OCI-M2 (cell line): Measurements from ENCODE around the gene ZPBP.

Experiments
- DNase-seq: peaks from one replicate; lab custom pipeline; 2025; ENCODE audit not compliant: unreplicated experiment; lab: John Stamatoyannopoulos, UW

The ZPBP gene, protein sequence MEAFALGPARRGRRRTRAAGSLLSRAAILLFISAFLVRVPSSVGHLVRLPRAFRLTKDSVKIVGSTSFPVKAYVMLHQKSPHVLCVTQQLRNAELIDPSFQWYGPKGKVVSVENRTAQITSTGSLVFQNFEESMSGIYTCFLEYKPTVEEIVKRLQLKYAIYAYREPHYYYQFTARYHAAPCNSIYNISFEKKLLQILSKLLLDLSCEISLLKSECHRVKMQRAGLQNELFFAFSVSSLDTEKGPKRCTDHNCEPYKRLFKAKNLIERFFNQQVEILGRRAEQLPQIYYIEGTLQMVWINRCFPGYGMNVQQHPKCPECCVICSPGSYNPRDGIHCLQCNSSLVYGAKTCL

DNA sequence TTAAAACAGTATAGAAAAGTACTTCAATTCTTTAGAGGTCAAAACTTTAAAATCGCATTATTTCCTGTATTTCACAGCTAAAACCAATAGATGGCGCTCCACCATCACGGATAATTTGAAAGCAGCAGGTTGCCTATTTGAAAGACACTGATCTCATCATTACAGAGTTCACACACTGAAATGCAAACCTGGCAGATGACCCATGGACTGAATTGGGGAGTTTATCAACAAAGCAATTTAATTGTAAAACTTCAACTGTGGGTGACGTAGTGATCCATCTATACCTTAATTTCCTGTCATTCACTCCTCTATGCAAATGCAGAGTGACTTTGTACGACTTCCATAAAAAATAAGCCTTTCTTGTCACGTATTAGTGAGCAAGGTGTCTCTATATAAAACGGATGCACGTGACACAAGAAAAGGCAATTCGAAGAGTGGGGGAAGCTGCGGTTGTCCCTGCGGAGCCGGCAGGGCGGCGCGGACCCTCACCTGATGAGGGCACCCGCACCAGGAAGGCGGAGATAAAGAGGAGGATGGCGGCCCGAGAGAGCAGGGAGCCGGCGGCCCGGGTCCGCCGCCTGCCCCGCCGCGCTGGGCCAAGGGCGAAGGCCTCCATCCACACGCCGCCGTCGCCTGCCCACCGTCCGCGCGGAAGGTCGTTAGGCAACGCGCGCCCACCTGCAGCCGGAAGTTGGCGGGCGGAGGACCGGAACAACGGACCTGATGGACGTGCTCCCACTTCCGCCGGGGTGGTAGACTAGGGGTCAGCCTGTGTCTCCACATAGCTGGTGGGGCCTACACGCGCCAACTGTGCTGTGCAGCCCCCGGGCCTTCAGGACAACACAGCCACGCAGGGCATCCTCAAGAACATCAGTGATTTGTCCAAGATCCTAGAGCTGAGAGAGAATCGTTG is at the start of gene ZPBP:
ZPBP (minus strand) TSS at position 668 of the 913 bp plus-strand sequence; CDS start at position 616, 52 bp downstream.
- DNase-seq: no peak

- no peak for DNase-seq
Measured at GRCh38 chr7:50142425-50143017, 49.5 kb upstream of the ZPBP start.

DNA sequence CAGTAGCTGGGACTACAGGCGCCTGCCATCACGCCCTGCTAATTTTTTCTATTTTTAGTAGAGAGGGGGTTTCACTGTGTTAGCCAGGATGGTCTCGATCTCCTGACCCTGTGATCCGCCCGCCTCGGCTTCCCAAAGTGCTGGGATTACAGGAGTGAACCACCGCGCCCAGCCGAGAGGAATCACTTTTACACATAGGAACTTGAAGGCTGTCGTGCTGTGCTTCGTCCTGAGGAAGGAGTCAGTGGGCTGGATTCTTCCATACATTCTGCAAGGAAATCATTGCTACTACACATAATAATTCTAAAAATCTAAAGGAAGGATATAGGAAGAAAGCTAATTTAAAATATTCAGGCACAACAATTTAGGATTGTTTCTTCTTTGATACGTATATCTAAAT is 48.8 kb upstream of the ZPBP start:
- no peak for DNase-seq

GRCh38 chr7:50141131-50141530 is 48.1 kb upstream of the ZPBP start:
- DNase-seq: no peak

DNA sequence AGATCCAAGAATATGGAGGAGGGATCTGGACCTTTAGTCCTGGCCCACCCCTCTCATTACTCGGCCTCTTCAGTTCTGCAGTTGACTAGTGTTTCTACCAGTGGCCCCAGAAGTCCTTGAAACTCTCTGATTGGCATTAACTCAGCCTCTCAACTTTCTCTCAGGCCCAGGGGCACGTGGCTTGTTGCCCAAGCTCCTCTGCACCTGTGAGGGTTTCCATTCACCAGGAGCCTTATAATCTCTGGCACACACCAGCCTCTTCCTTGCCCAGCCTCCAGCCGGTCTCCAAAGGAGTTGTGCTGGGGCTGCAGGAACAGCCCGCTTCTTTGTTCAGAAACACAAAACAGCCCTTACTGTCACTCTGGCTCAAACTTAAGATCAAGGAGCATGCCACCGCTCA is 47.6 kb upstream of the ZPBP start:
- no peak for DNase-seq

DNA sequence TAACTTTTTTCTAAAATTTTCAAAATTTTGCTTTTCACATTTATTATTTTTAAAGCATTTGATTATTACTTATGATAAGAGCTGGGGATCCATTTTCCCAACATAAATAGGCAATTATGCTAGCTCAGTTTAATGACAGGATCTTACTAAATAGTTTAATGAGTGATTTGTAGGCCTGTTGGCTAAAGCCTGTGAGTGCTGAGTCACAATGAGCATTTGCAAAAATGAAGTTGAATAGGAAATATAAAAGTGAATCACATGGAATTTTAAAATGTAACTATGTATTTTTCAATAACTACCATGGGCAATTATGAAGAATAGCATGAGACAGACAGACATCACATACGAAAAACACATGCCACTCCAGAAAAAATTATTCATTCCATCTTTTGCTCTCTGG is 45.1 kb upstream of the ZPBP start:
- DNase-seq: no peak

DNA sequence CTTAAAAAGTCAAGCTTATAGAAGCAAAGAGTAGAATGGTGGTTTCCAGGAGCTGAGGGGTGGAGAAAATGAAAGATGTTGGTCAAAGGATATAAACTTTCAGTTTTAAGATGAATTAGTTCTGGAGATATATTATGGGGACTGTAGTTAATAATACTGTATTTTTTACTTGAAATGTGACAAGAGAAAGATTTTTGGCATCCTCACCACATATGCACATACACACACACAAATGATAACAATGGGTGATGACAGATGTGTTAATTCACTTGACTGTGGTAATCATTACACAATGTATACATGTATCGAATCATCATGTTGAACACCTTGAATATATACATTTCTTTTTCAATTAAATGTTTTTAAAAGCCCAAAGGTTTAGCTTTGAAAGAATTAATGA is 32.7 kb upstream of the ZPBP start:
- DNase-seq: no peak

- DNase-seq: no peak
Measured at GRCh38 chr7:50121286-50121685, 28.2 kb upstream of the ZPBP start.

GRCh38 chr7:50119815-50120637 is 27.0 kb upstream of the ZPBP start:
- no peak for DNase-seq

GRCh38 chr7:50112250-50112649 is 19.2 kb upstream of the ZPBP start:
- DNase-seq: no peak

DNA sequence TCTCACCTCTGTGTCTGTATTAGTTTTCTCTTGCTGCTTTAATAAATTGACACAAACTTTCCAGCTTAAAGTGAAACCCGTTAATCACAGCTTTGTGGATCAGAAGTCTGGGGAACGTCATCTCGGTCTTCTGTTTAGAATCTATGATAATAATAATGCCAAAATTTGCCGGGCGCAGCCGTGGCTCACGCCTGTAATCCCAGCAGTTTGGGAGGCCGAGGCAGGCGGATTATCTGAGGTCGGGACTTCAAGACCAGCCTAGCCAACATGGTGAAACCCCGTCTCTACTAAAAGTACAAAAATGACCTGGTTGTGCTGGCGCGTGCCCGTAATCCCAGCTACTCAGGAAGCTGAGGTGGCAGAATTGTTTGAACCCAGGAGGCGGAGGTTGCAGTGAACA is 8.8 kb upstream of the ZPBP start:
- DNase-seq: no peak

DNA sequence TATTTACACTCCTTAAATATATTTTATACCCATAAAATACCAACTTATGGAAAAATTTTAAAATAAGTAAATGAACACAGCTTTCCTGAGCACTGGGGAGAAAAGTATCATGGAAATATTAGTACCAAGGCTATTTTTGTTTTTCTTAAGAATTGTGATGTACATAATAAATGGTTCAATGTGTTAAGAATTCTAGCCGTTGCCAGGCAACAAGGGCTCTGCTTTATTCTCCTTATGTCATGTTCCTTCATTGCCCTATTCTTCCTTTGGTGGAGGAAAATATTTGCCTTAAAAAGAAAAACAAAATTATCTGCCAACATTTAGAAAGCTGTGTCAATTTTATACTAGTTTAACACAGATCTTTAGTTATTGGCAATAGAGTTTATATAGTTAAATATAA is 2.6 kb upstream of the ZPBP start:
- DNase-seq: no peak

- DNase-seq: no peak
Measured at GRCh38 chr7:50088463-50089129, 4.5 kb downstream of the ZPBP start.

DNA sequence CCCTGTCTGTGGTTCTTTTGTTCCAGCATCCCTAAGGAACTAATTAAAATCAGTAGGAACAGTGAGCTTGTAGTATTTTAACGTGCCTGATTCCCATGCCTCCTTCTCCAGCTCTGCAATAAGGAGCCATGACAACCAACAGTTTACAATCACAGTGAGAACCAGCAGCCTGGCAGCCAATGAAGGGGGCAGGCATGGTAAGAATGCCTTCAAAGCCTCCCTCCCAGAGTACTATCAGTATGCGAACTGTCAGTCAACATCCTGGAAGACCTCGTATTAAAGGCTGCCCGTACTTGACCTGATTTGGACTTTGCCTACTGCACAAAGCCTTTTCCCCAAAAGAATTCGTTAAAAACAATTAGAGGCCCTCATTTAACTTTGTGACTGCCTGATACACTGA is 7.7 kb downstream of the ZPBP start:
- DNase-seq: no peak

GRCh38 chr7:50073093-50073492 is 20.0 kb downstream of the ZPBP start:
- no peak for DNase-seq

DNA sequence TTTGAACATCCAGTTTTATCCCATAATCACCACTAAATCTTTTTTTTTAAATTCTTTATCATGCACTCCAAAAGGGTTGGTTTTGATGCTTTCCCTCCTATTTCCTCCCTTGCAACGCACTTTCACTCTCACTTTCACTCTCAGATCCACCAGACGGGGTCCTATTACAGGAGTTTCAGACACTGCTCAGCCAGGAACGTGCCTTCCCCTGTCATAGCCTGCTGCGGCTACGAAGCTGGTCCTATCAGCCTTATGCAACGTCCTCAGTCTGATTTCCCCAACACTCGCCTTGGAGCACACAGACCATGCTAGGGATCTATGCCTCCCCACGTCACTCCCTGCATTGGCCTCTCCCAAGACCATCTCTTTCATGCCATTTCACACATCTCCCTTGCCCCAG is 23.4 kb downstream of the ZPBP start:
- DNase-seq: no peak

DNA sequence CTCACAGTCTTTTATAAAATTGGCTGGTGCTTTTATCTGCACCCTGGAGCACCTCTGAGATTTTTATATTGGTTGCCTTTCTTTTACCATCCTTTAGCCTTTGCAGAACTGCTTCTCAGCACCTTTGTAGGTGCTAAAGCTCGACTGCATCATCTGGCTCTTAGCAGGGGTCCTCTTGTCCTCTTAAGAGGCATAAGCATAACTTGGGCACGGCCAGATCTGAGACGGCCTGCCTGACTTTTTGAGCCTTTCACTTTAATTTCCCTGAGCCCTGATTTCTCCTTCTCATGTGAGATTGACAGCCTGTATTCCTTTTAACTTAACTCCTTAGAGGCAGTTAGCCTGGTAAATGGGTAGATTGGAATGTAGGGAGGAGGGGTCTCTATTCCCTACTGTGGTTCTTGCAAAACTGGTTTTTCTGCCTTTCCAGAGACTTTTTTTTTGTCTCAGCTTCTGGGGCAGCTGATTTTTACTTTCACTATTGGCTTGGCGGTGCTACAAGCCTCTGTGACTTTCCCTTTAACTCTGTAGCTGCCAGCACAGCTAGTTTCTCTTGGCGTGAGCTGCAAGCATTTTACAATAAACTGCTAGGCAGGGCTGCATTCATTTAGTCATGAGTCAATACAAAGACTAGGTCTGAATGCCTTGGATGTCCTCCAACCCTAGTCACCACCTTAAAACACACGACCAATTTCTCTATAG is 24.0 kb downstream of the ZPBP start:
- DNase-seq: no peak

DNA sequence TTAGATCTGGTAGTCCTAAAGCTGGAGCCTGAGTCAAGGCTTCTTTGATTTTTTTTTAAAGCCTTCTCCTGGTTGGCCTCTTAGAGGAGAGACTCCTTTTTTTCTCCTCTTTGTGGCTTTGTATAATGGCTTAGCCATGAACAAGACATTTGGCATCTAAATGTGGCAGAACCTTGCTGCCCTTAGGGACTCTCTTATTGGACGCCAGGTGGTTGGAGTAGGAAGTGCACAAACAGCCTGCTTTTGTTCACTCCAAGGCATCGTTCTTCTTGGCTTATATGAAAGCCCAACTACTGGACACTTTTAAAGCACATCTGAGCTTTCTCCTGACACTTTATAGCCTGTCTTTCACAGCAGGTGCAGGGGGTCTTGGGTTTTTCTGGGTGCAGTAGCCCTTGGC is 25.0 kb downstream of the ZPBP start:
- DNase-seq: no peak

DNA sequence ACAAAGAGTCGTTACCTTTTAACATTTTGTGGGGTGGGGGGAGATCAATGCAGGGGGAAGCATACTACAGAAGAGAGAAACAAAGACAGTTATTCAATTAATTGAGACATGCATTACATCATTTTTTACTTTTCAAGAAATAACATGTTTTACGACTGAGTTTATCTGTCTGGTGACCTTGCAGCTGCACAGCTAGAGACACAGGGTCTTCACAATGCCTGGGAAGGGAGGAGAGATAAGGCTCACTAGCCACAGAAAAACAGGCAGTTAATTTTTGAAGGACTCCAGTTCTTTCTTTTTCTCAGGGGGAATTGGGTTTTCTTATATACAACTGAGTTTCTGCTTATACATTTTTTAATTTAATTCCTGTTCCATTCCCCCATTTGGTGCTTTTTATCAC is 30.1 kb downstream of the ZPBP start:
- DNase-seq: no peak

DNA sequence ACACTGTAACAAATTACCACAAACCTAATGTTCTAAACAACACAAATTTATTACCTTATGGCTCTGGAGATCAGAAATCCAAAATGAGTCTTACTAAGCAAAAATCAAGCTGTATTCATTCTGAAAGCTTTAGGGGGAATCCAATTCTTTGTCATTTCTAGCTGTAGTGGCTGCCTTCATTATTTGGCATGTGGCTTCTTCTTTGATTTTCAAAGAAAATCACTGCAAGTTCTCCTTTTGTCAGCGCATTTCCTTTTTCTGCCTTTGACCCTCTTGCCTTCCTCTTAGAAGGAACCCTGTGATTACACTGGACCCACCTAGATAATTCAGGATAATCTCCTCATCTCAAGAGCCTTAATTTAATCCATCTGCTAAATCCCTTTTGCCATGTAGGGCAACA is 36.9 kb downstream of the ZPBP start:
- DNase-seq: no peak
